Measurements from ENCODE around the gene PURB. TPM values are rescaled to one million over a fixed set of nuclear protein-coding genes. Genes with fewer than 3 reads are reported as not detected.

Gene PURB
- total RNA-seq, 1 experiment from 2014 or later = 25.2 TPM

DNA sequence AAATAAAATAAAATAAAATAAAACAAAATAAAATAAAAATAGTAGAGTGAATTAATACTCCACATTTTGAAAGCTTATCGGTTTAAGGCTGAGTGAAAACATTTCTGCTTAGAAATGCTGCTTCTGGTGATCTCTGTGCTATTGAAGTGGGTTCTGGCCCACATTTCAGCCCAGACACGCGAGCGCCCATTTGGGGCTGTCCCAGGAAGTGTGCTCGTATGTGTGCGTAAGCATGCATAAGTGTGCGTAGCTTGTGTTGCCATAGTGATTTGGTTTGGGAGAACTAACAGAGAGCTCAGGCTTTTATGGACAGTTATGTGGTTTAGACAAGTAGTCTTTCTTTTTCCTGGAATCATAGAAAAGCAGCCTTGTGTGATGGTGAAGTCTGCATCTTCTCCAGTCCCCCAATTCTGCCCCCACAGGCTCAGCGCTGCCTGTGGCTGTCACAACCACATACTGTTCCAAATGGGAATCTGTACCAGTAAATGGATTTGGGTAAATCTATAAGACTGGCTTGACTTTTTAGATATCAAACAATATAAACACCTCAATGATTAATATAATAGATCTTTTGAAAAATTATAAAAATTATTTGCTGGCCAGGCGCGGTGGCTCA, 29.8 kb upstream of the PURB start:
- DNase-seq (ENCODE audit: low read depth, low spot score) = no peak
- Histone ChIP-seq H3K9me3 (ENCODE audit: control insufficient read depth, insufficient read depth, low read depth, low read length) (no peaks in the 10 kb centered on the region), H3K36me3 (ENCODE audit: control insufficient read depth, insufficient read depth, low read length) (no peaks in the 10 kb centered on the region), H3K4me3 (ENCODE audit: low read depth in 2 of 2, low read length in 2 of 2) (no peak overlapping the region), H3K4me1 (ENCODE audit: control insufficient read depth, insufficient read depth, low read length) (peaks cover 11% of the 10 kb centered on the region), H3K27me3 (ENCODE audit: control insufficient read depth, insufficient read depth, low read length) (no peaks in the 10 kb centered on the region), H3K27ac (ENCODE audit: low read length) (no peak overlapping the region)
- ChIA-PET CTCF (no interaction called here), POLR2A (no interaction called here)
- no peak for ATAC-seq
- BruUV-seq (replicated peaks) = no TSS peak
- intact Hi-C loops (cut with micrococcal nuclease; ENCODE audit: unreplicated experiment) (no loop called here), in situ Hi-C loops (cut with HindIII; ENCODE audit: low pct_unique_long_range_greater_than_20kb, low sequenced_read_pairs) (no loop called here)
- TF ChIP-seq POLR2AphosphoS5 (IDR thresholded peaks at IDR 0.05; ENCODE audit: low read depth, low read length) = no peak

- POLR2A ChIA-PET = interaction anchor here (0.6 to 1.0 kb wide), 3 partner anchors 17 to 86 kb away, joined by 3 to 15 read pairs (median 4); no protein-coding TSS in a partner anchor
- DNase-seq (ENCODE audit: low read depth, low spot score) (no peak), ATAC-seq (peak; percentile 78)
- Histone ChIP-seq H3K27me3 (ENCODE audit: control insufficient read depth, insufficient read depth, low read length) (no peaks in the 10 kb centered on the region), H3K9me3 (ENCODE audit: control insufficient read depth, insufficient read depth, low read depth, low read length) (no peaks in the 10 kb centered on the region), H3K4me3 (ENCODE audit: low read depth in 2 of 2, low read length in 2 of 2) (no peak overlapping the region), H3K27ac (ENCODE audit: low read length) (peak overlapping the region; percentile 40; the same call in 1 of the 2 replicates), H3K4me1 (ENCODE audit: control insufficient read depth, insufficient read depth, low read length) (peaks cover 11% of the 10 kb centered on the region), H3K36me3 (ENCODE audit: control insufficient read depth, insufficient read depth, low read length) (no peaks in the 10 kb centered on the region)
- no peak for TF ChIP-seq CTCF (IDR thresholded peaks at IDR 0.05)
- no peak for TF ChIP-seq SIN3A (IDR thresholded peaks at IDR 0.05; ENCODE audit: borderline replicate concordance, insufficient read depth, low read depth, low read length)
- TF ChIP-seq POLR2AphosphoS5 (IDR thresholded peaks at IDR 0.05; ENCODE audit: low read depth, low read length) = no peak
- TF ChIP-seq, protein P1, sequence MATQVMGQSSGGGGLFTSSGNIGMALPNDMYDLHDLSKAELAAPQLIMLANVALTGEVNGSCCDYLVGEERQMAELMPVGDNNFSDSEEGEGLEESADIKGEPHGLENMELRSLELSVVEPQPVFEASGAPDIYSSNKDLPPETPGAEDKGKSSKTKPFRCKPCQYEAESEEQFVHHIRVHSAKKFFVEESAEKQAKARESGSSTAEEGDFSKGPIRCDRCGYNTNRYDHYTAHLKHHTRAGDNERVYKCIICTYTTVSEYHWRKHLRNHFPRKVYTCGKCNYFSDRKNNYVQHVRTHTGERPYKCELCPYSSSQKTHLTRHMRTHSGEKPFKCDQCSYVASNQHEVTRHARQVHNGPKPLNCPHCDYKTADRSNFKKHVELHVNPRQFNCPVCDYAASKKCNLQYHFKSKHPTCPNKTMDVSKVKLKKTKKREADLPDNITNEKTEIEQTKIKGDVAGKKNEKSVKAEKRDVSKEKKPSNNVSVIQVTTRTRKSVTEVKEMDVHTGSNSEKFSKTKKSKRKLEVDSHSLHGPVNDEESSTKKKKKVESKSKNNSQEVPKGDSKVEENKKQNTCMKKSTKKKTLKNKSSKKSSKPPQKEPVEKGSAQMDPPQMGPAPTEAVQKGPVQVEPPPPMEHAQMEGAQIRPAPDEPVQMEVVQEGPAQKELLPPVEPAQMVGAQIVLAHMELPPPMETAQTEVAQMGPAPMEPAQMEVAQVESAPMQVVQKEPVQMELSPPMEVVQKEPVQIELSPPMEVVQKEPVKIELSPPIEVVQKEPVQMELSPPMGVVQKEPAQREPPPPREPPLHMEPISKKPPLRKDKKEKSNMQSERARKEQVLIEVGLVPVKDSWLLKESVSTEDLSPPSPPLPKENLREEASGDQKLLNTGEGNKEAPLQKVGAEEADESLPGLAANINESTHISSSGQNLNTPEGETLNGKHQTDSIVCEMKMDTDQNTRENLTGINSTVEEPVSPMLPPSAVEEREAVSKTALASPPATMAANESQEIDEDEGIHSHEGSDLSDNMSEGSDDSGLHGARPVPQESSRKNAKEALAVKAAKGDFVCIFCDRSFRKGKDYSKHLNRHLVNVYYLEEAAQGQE (IDR thresholded peaks at IDR 0.05; ENCODE audit: insufficient read depth in 1 of 2, low read depth in 2 of 2, low read length in 1 of 2) = no peak
- no TSS peak for BruUV-seq (replicated peaks)
- in situ Hi-C loops (cut with HindIII; ENCODE audit: low pct_unique_long_range_greater_than_20kb, low sequenced_read_pairs) = no loop called here
- CTCF ChIA-PET = no interaction called here
- intact Hi-C loops (cut with micrococcal nuclease; ENCODE audit: unreplicated experiment) = no loop called here
Measured at GRCh38 chr7:44912775-44913347, 27.5 kb upstream of the PURB start.

- H3K27ac ChIP-seq (ENCODE audit: low read length) = no peak overlapping the region
- H3K4me3 ChIP-seq (ENCODE audit: low read depth in 2 of 2, low read length in 2 of 2) = no peak overlapping the region
- H3K36me3 ChIP-seq (ENCODE audit: control insufficient read depth, insufficient read depth, low read length) = no peaks in the 10 kb centered on the region
- H3K27me3 ChIP-seq (ENCODE audit: control insufficient read depth, insufficient read depth, low read length) = no peaks in the 10 kb centered on the region
- DNase-seq (ENCODE audit: low read depth, low spot score) = no peak
- H3K4me1 ChIP-seq (ENCODE audit: control insufficient read depth, insufficient read depth, low read length) = peaks cover 11% of the 10 kb centered on the region
- POLR2A ChIA-PET = no interaction called here
- TF ChIP-seq SIN3A (IDR thresholded peaks at IDR 0.05; ENCODE audit: borderline replicate concordance, insufficient read depth, low read depth, low read length) = no peak
- no peak for TF ChIP-seq POLR2AphosphoS5 (IDR thresholded peaks at IDR 0.05; ENCODE audit: low read depth, low read length)
- TF ChIP-seq, protein P1 (IDR thresholded peaks at IDR 0.05; ENCODE audit: insufficient read depth in 1 of 2, low read depth in 2 of 2, low read length in 1 of 2) = no peak
- no peak for TF ChIP-seq TCF7L2 (IDR thresholded peaks at IDR 0.05; ENCODE audit: low read depth, low read length)
- TF ChIP-seq CTCF (IDR thresholded peaks at IDR 0.05) = no peak
- peak; percentile 62 for ATAC-seq
- CTCF ChIA-PET = no interaction called here
- in situ Hi-C loops (cut with HindIII; ENCODE audit: low pct_unique_long_range_greater_than_20kb, low sequenced_read_pairs) (no loop called here), intact Hi-C loops (cut with micrococcal nuclease; ENCODE audit: unreplicated experiment) (no loop called here)
- no TSS peak for BruUV-seq (replicated peaks)
- H3K9me3 ChIP-seq (ENCODE audit: control insufficient read depth, insufficient read depth, low read depth, low read length) = no peaks in the 10 kb centered on the region
Measured at GRCh38 chr7:44911911-44912310, 26.6 kb upstream of the PURB start.
